Smooth muscle cell (in vitro differentiated cells): ENCODE data around the gene NR5A2. TPM values are rescaled to one million over a fixed set of nuclear protein-coding genes. Genes with fewer than 3 reads are reported as not detected.
A peak's percentile ranks its signal among the peaks of the same experiment; 100 is the strongest.

Experiments
- DNase-seq: peaks from one replicate; lab custom pipeline; 2025; ENCODE audit not compliant: unreplicated experiment; lab: John Stamatoyannopoulos, UW
- H2AFZ ChIP-seq: fragments of 200-600 bp; sonication (generic); 2 replicates; pipeline ENCODE4 v1.6.0; 2016; ENCODE audit warnings: antibody characterized with exemption, low read depth, mild to moderate bottlenecking
- H3F3A ChIP-seq: fragments of 200-600 bp; sonication (generic); 2 replicates; pipeline ENCODE4 v1.6.0; 2017; ENCODE audit warnings: antibody characterized with exemption, low read depth
- H3K27ac ChIP-seq: fragments of 200-600 bp; sonication (generic); 2 replicates; pipeline ENCODE4 v1.5.1; 2016; ENCODE audit warnings: low read depth, mild to moderate bottlenecking
- H3K27me3 ChIP-seq: fragments of 200-600 bp; sonication (generic); 2 replicates; pipeline ENCODE4 v1.6.1; 2016; ENCODE audit warnings: low read depth, mild to moderate bottlenecking
- H3K36me3 ChIP-seq: fragments of 200-600 bp; sonication (generic); 2 replicates; pipeline ENCODE4 v1.5.1; 2016; ENCODE audit warnings: low read depth
- H3K4me1 ChIP-seq: fragments of 200-600 bp; sonication (generic); 2 replicates; pipeline ENCODE4 v1.5.1; 2016; ENCODE audit warnings: low read depth
- H3K4me2 ChIP-seq: fragments of 200-600 bp; sonication (generic); 2 replicates; pipeline ENCODE4 v1.6.0; 2016; ENCODE audit warnings: mild to moderate bottlenecking
- H3K4me3 ChIP-seq: fragments of 200-600 bp; sonication (generic); 2 replicates; pipeline ENCODE4 v1.5.1; 2016; ENCODE audit warnings: mild to moderate bottlenecking
- H3K79me2 ChIP-seq: fragments of 200-600 bp; sonication (generic); 2 replicates; pipeline ENCODE4 v1.6.0; 2016; ENCODE audit warnings: low read depth, mild to moderate bottlenecking
- H3K9ac ChIP-seq: fragments of 200-600 bp; sonication (generic); 2 replicates; pipeline ENCODE4 v1.6.0; 2016; ENCODE audit warnings: low read depth
- H3K9me3 ChIP-seq: fragments of 200-600 bp; sonication (generic); replicated peaks from 2 replicates; pipeline ENCODE4 v1.5.1; 2016; ENCODE audit warnings: low read depth
- H4K20me1 ChIP-seq: fragments of 200-600 bp; sonication (generic); 2 replicates; pipeline ENCODE4 v1.6.0; 2016; ENCODE audit warnings: low read depth
- WGBS: methylation state at CpG from one replicate; pipeline ENCODE4 v1.1.7; 2016; ENCODE audit warnings: low lambda C conversion rate; 5-methylcytosine and 5-hydroxymethylcytosine counted together
- polyA plus RNA-seq: library from polyadenylated mRNA; unstranded; fragments of >200 nt; fragmentation: Nextera tagmentation; extraction: Ambion mirVana; gene quantifications from 2 replicates; pipeline ENCODE4 v1.2.1, GENCODE V29; 2016
- total RNA-seq: library from RNA; depleted of rRNA; stranded (reverse); fragments of >200 nt; gene quantifications from 2 replicates; pipeline ENCODE4 v1.2.3, GENCODE V29; 2014
- TF ChIP-seq, protein P1 (sequence below): fragments of 200-600 bp; sonication (generic); IDR thresholded peaks from 2 replicates; pipeline ENCODE4 v1.5.1; 2017; ENCODE audit warnings: borderline replicate concordance, mild to moderate bottlenecking, antibody characterized with exemption; ENCODE audit not compliant: insufficient read depth, poor library complexity, severe bottlenecking

NR5A2 gene
- 0.22 and 0.36 TPM in 2 replicates for total RNA-seq
- polyA plus RNA-seq, result 0.14 and 0.18 TPM in 2 replicates

DNA sequence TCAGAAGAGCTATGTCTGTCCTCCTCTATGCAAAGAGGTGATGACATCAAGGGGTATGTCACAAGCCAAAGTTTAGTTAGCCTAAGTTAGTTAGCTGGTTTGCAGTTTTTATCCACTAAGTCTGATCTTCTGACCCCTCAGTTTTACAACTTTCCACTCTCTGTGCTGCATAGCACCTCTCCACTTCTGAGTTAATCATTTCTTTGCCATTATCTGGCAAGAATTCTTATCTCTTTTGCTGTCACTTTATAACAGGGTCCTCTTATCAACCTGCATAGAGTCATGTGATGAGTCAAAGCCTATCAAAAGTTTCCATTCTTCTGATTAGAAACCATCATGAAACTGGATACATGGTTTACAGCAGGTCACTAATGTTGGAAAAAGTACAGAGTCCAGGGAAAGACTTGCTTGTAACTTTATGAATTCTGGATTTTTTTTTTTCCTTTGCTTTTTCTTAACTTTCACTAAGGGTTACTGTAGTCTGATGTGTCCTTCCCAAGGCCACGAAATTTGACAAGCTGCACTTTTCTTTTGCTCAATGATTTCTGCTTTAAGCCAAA, at the start of gene NR5A2:
Gene NR5A2, plus strand, starts transcription at position 447 of the 560 bp plus-strand sequence. CDS start 138 bp downstream, outside the sequence.
- Histone ChIP-seq H3K36me3 (no peaks in the 10 kb centered on the region), H3K27me3 (peaks cover 68% of the 10 kb centered on the region), H3K4me2 (peak within 1 kb of the TSS; percentile 98), H3K9ac (no peak within 1 kb of the TSS), H3K4me1 (peaks cover 7% of the 10 kb centered on the region), H3K27ac (no peak within 1 kb of the TSS), H2AFZ (peak within 1 kb of the TSS; percentile 99), H3K4me3 (peak within 1 kb of the TSS; percentile 73), H4K20me1 (no peaks in the 10 kb centered on the region), H3K9me3 (no peaks in the 10 kb centered on the region), H3K79me2 (no peaks in the 10 kb centered on the region), H3F3A (no peaks in the 10 kb centered on the region)
- DNase-seq, result no peak
- 86% methylated on average over 1 of the region's 1 CpG for WGBS
- TF ChIP-seq, protein P1, sequence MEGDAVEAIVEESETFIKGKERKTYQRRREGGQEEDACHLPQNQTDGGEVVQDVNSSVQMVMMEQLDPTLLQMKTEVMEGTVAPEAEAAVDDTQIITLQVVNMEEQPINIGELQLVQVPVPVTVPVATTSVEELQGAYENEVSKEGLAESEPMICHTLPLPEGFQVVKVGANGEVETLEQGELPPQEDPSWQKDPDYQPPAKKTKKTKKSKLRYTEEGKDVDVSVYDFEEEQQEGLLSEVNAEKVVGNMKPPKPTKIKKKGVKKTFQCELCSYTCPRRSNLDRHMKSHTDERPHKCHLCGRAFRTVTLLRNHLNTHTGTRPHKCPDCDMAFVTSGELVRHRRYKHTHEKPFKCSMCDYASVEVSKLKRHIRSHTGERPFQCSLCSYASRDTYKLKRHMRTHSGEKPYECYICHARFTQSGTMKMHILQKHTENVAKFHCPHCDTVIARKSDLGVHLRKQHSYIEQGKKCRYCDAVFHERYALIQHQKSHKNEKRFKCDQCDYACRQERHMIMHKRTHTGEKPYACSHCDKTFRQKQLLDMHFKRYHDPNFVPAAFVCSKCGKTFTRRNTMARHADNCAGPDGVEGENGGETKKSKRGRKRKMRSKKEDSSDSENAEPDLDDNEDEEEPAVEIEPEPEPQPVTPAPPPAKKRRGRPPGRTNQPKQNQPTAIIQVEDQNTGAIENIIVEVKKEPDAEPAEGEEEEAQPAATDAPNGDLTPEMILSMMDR, result no peak

DNA sequence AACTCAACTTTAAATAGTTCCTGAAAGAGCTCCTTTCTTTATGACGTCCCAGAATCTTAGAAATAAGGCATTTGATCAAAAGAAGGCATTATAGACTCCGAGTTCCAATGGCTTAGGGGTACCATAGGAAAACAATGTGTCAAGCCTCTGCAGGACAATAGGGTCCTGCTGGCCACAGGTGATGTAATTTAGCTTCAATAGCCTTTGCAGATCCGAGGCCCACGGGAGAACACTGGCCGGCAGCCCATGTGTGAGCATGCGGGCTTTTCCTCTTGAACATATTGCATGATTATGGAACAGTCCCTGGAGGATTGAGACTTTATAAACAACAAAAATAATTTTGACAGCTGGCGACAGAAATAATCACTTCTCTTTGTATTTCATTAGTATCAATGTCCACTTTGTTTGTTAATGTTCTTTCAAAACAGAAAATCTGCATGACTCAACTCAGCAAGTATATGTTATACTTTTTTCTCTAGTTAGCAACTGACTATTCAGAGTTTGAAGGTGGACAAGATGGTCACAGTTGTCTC, 49.0 kb upstream of the NR5A2 start:
- WGBS, result 88% methylated on average over 7 of the region's 7 CpGs
- Histone ChIP-seq H3K79me2 (no peaks in the 10 kb centered on the region), H4K20me1 (no peaks in the 10 kb centered on the region), H2AFZ (no peak overlapping the region), H3K4me1 (peaks cover 9% of the 10 kb centered on the region), H3K9me3 (no peaks in the 10 kb centered on the region), H3K27me3 (no peaks in the 10 kb centered on the region), H3F3A (no peaks in the 10 kb centered on the region), H3K4me2 (no peak overlapping the region), H3K4me3 (no peak overlapping the region), H3K9ac (no peak overlapping the region), H3K27ac (no peak overlapping the region), H3K36me3 (no peaks in the 10 kb centered on the region)
- TF ChIP-seq, protein P1, result no peak
- DNase-seq, result no peak

- no peaks in the 10 kb centered on the region for H3K79me2 ChIP-seq
- DNase-seq, result no peak
These were observed 48.4 kb upstream of the NR5A2 start for GRCh38 chr1:199979071-199979470.

More at GRCh38 chr1:199979071-199979470, 48.4 kb upstream of the NR5A2 start:
- no peak overlapping the region for H3K4me3 ChIP-seq
- no peaks in the 10 kb centered on the region for H3F3A ChIP-seq
- no peak overlapping the region for H3K4me2 ChIP-seq
- no peaks in the 10 kb centered on the region for H3K9me3 ChIP-seq
- WGBS, result 100% methylated on average over 1 of the region's 1 CpG
- H4K20me1 ChIP-seq, result no peaks in the 10 kb centered on the region
- no peaks in the 10 kb centered on the region for H3K36me3 ChIP-seq
- H3K4me1 ChIP-seq, result peaks cover 9% of the 10 kb centered on the region
- TF ChIP-seq, protein P1, result no peak
- H2AFZ ChIP-seq, result no peak overlapping the region
- no peak overlapping the region for H3K27ac ChIP-seq
- H3K27me3 ChIP-seq, result no peaks in the 10 kb centered on the region
- no peak overlapping the region for H3K9ac ChIP-seq
